CD4-positive, alpha-beta T cell treated with Interleukin-2 at 100 ng/mL for 4 hours (primary cell): ENCODE measurements around the gene HFE.

Experiments
- DNase-seq: peaks from one replicate; pipeline ENCODE4 v3.0.0-alpha.2; 2020; ENCODE audit warnings: low spot score

Gene HFE

GRCh38 chr6:26140254-26140966 lies 53.2 kb downstream of the HFE start:
- DNase-seq, result no peak

- no peak for DNase-seq
Measured at GRCh38 chr6:26140967-26141294, 53.7 kb downstream of the HFE start.

DNA sequence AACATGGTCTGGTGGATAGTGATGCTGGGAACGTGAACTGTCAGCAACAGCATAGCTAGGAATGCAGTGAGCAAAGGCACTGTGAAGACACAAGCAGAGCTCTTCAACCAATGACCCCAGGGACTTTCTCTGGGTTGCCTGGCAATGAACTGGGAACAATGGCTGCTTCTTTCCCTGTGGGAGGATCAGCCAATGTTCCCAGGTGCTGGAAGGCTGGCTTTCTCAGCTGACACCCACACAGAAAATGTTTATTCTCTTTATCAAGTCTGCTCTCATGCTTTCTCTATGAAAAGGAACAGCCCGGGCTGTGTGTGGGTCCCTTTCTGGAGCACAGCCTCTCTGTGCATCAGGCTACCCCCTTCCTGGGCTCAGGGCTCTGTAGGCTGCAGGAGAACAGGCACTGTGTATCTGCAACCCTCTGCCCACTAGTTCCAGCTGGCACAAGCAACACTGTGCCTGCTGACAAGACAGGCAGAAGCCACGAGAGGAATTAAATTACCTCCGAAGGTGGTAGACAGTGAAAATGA lies 54.2 kb downstream of the HFE start:
- DNase-seq, result no peak

- no peak for DNase-seq
Measured at GRCh38 chr6:26142026-26142425, 54.8 kb downstream of the HFE start.
